Adrenal gland (tissue), 5 donors: ENCODE results near the gene PLD1.
"Not testable (repeated sequence)": the region's sequence is repeated elsewhere in the genome, so short reads cannot be mapped to it uniquely, and the experiment has no call there.

Experiments
- CTCF ChIP-seq, 6 experiments: fragments of 450-650 bp in 4 of 6; fragments of 200-600 bp in 2 of 6; sonication (generic) in 1 of 6; IDR thresholded peaks; 1 replicate in 5 of 6; 2 replicates in 1 of 6; pipeline versions ENCODE4 v1.5.1 to v1.8.0; 2016 to 2021; ENCODE audit warnings: antibody characterized with exemption in 6 of 6, mild to moderate bottlenecking in 2 of 6, moderate library complexity in 1 of 6
- POLR2A ChIP-seq, 2 donors: fragments of 450-650 bp; IDR thresholded peaks; one replicate each; pipeline ENCODE4 v1.6.1; 2017; ENCODE audit warnings: antibody characterized with exemption in 2 of 2, mild to moderate bottlenecking in 2 of 2, moderate library complexity in 1 of 2
- donor health status: DM: no; HTN: no; CAD: no.

GRCh38 chr3:171746320-171747222, 63.7 kb downstream of the PLD1 start:
- TF ChIP-seq CTCF, POLR2A (IDR thresholded peaks at IDR 0.05): not testable (repeated sequence)
